GM23248 (cell line): ENCODE results near the gene APOL1. TPM values are rescaled to one million over a fixed set of nuclear protein-coding genes. Genes with fewer than 3 reads are reported as not detected.

ENCODE experiments used
- DNase-seq: peaks from one replicate; pipeline ENCODE4 v3.0.0-alpha.2; 2015
- H2AFZ ChIP-seq: fragments of 200-600 bp; sonication (generic); 2 replicates; pipeline ENCODE4 v1.6.1; 2016; ENCODE audit warnings: antibody characterized with exemption
- H3F3A ChIP-seq: fragments of 200-600 bp; sonication (generic); 2 replicates; pipeline ENCODE4 v1.6.1; 2016; ENCODE audit warnings: mild to moderate bottlenecking, antibody characterized with exemption, mixed run types; ENCODE audit not compliant: insufficient read depth
- H3K27ac ChIP-seq: fragments of 200-600 bp; sonication (generic); 2 replicates; pipeline ENCODE4 v1.5.1; 2016; ENCODE audit warnings: mild to moderate bottlenecking
- H3K27me3 ChIP-seq: fragments of 200-600 bp; sonication (generic); replicated peaks from 2 replicates; pipeline ENCODE4 v1.6.1; 2016; ENCODE audit warnings: mild to moderate bottlenecking; ENCODE audit not compliant: insufficient read depth
- H3K36me3 ChIP-seq: fragments of 200-600 bp; sonication (generic); 2 replicates; pipeline ENCODE4 v1.6.1; 2016; ENCODE audit warnings: low read depth, mild to moderate bottlenecking
- H3K4me1 ChIP-seq: fragments of 200-600 bp; sonication (generic); 2 replicates; pipeline ENCODE4 v1.6.1; 2016; ENCODE audit warnings: mild to moderate bottlenecking; ENCODE audit not compliant: insufficient read depth
- H3K4me2 ChIP-seq: fragments of 200-600 bp; sonication (generic); one replicate; pipeline ENCODE4 v1.6.1; 2016; ENCODE audit warnings: mild to moderate bottlenecking; ENCODE audit not compliant: unreplicated experiment
- H3K4me3 ChIP-seq: fragments of 200-600 bp; sonication (generic); 2 replicates; pipeline ENCODE4 v1.5.1; 2016; ENCODE audit warnings: mild to moderate bottlenecking
- H3K79me2 ChIP-seq: fragments of 200-600 bp; sonication (generic); 2 replicates; pipeline ENCODE4 v1.6.1; 2016; ENCODE audit warnings: mild to moderate bottlenecking; ENCODE audit not compliant: insufficient read depth
- H3K9ac ChIP-seq: fragments of 200-600 bp; sonication (generic); 2 replicates; pipeline ENCODE4 v1.6.1; 2016; ENCODE audit warnings: mild to moderate bottlenecking
- H3K9me2 ChIP-seq: fragments of 200-600 bp; sonication (generic); 2 replicates; pipeline ENCODE4 v1.6.1; 2016; ENCODE audit warnings: mixed run types, mild to moderate bottlenecking, moderate library complexity; ENCODE audit not compliant: insufficient read depth
- H3K9me3 ChIP-seq: fragments of 200-600 bp; sonication (generic); one replicate; pipeline ENCODE4 v1.6.1; 2017; ENCODE audit warnings: low read depth
- H4K20me1 ChIP-seq: fragments of 200-600 bp; sonication (generic); 2 replicates; pipeline ENCODE4 v1.6.0; 2016; ENCODE audit not compliant: insufficient read depth
- EZH2 ChIP-seq: fragments of 200-600 bp; sonication (generic); IDR thresholded peaks from 2 replicates; pipeline ENCODE4 v1.6.1; 2018; ENCODE audit warnings: antibody characterized with exemption, mild to moderate bottlenecking; ENCODE audit not compliant: insufficient read depth, poor library complexity, severe bottlenecking
- EZH2phosphoT487 ChIP-seq: fragments of 200-600 bp; sonication (generic); IDR thresholded peaks from 2 replicates; pipeline ENCODE4 v1.6.1; 2018; ENCODE audit warnings: antibody characterized with exemption, moderate library complexity, mild to moderate bottlenecking, low read depth; ENCODE audit not compliant: insufficient read depth
- whole genome bisulfite sequencing, 2 experiments: methylation state at CpG; one replicate each; pipeline ENCODE4 v1.1.6; 2015 to 2017; ENCODE audit warnings: low lambda C conversion rate in 2 of 2, low coverage in 1 of 2; ENCODE audit errors: missing lambda C conversion rate in 2 of 2; 5-methylcytosine and 5-hydroxymethylcytosine counted together
- in situ Hi-C: fragments of 300-500 bp; cut with MboI; formaldehyde crosslinking; loops from 2 replicates; pipeline ENCODE4 v1.15.0; 2020
- polyA plus RNA-seq: library from polyadenylated mRNA; unstranded; fragments of >200 nt; fragmentation: Nextera tagmentation; extraction: Ambion mirVana; gene quantifications from 2 replicates; pipeline ENCODE4 v1.2.1, GENCODE V29; 2016
- total RNA-seq: library from RNA; depleted of rRNA; stranded (reverse); fragments of >200 nt; shearing (Covaris generic); gene quantifications from 2 replicates; pipeline ENCODE4 v1.2.3, GENCODE V29; 2014

APOL1 gene
- total and polyA plus RNA-seq, 2 experiments from 2014 or later, result 8.3 to 12.8 TPM

DNA sequence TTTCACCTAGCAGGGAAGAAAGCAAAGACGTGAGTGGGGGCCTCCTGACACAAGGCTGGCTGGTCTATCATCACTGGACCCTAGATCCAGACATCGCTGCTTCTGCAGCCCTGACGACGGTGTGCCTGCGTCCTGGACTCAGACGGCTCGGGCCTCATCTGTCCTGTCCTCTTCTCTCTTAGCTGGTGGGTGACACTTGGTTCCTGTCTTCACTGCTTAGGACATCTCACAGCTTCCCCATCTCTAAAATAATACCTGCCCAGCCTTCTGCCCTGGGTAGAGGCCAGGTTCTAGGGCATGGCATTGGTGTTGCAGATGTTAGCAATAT, 41.3 kb downstream of the APOL1 start:
- Histone ChIP-seq H3K4me1 (no peaks in the 10 kb centered on the region), H3K79me2 (peaks cover 66% of the 10 kb centered on the region), H3K36me3 (peaks cover 80% of the 10 kb centered on the region), H3K27ac (no peak overlapping the region), H4K20me1 (no peaks in the 10 kb centered on the region; the same call in 1 of the 2 replicates), H3K9me3 (no peaks in the 10 kb centered on the region), H3F3A (peaks cover 48% of the 10 kb centered on the region), H3K9me2 (no peaks in the 10 kb centered on the region), H3K27me3 (no peaks in the 10 kb centered on the region), H3K9ac (no peak overlapping the region), H2AFZ (no peak overlapping the region), H3K4me3 (no peak overlapping the region), H3K4me2 (no peak overlapping the region)
- in situ Hi-C loops, result no loop called here
- no peak for DNase-seq
- TF ChIP-seq EZH2phosphoT487 (no peak), EZH2 (no peak)
- 92 to 93% methylated on average over 7 of the region's 7 CpGs for WGBS, 2 experiments

DNA sequence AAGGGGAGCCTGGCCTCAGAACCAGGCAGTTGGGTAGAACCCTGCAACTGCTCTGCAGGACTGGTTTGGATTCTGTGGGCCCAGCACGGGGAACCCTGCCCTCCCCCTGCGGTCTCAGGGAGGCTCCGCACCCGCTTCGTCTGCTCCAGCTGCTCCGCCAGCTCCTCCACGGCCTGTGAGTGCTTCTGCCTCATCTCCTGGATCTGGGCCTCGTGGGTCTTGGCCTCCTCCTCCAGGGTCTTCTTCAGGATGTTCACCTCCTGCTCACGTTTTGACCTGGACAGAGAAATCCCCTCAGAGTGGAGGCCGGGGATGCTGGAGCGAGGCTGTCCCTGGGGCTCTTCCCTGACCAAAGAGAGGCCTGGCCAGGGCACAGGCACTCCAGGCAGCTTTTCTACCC, 41.9 kb downstream of the APOL1 start:
- Histone ChIP-seq H3K9ac (no peak overlapping the region), H3K27me3 (no peaks in the 10 kb centered on the region), H3K9me2 (no peaks in the 10 kb centered on the region), H3K4me2 (no peak overlapping the region), H3K79me2 (peaks cover 66% of the 10 kb centered on the region), H2AFZ (no peak overlapping the region), H3K27ac (no peak overlapping the region), H3K9me3 (no peaks in the 10 kb centered on the region), H3K36me3 (peaks cover 80% of the 10 kb centered on the region), H4K20me1 (no peaks in the 10 kb centered on the region; the same call in 1 of the 2 replicates), H3K4me1 (no peaks in the 10 kb centered on the region), H3K4me3 (no peak overlapping the region), H3F3A (peaks cover 43% of the 10 kb centered on the region)
- DNase-seq, result no peak
- 93 to 99% methylated on average over 9 to 11 of the region's 11 CpGs for WGBS, 2 experiments
- TF ChIP-seq EZH2phosphoT487 (no peak), EZH2 (no peak)
- in situ Hi-C loops, result no loop called here

- H3K27ac ChIP-seq, result no peak overlapping the region
- no peak overlapping the region for H2AFZ ChIP-seq
- H3K27me3 ChIP-seq, result no peaks in the 10 kb centered on the region
- peaks cover 69% of the 10 kb centered on the region for H3K79me2 ChIP-seq
- TF ChIP-seq EZH2, result no peak
- TF ChIP-seq EZH2phosphoT487, result no peak
- no peaks in the 10 kb centered on the region for H3K4me1 ChIP-seq
- peaks cover 83% of the 10 kb centered on the region for H3K36me3 ChIP-seq
- no peak for DNase-seq
- no peak overlapping the region for H3K4me2 ChIP-seq
- no peaks in the 10 kb centered on the region for H3K9me2 ChIP-seq
- no peaks in the 10 kb centered on the region for H3K9me3 ChIP-seq
- peaks cover 41% of the 10 kb centered on the region for H3F3A ChIP-seq
- in situ Hi-C loops, result no loop called here
- H4K20me1 ChIP-seq, result no peaks in the 10 kb centered on the region
- no peak overlapping the region for H3K9ac ChIP-seq
- H3K4me3 ChIP-seq, result no peak overlapping the region
- WGBS, 2 experiments, result 97 to 98% methylated on average over 4 to 7 of the region's 7 CpGs
Measured at GRCh38 chr22:36295247-36295646, 42.3 kb downstream of the APOL1 start.

GRCh38 chr22:36296690-36297089, 43.8 kb downstream of the APOL1 start:
- Histone ChIP-seq H3K4me3 (no peak overlapping the region), H3K4me2 (no peak overlapping the region), H3K9me3 (no peaks in the 10 kb centered on the region), H3K9ac (no peak overlapping the region), H3F3A (peaks cover 51% of the 10 kb centered on the region), H3K27ac (no peak overlapping the region), H3K27me3 (no peaks in the 10 kb centered on the region), H3K79me2 (peaks cover 82% of the 10 kb centered on the region), H2AFZ (no peak overlapping the region), H3K9me2 (no peaks in the 10 kb centered on the region), H3K4me1 (no peaks in the 10 kb centered on the region), H4K20me1 (no peaks in the 10 kb centered on the region), H3K36me3 (peaks cover 95% of the 10 kb centered on the region)
- WGBS, 2 experiments, result 97 to 99% methylated on average over 12 to 13 of the region's 15 CpGs
- no peak for TF ChIP-seq EZH2phosphoT487
- TF ChIP-seq EZH2, result no peak
- DNase-seq, result no peak
- in situ Hi-C loops, result no loop called here

DNA sequence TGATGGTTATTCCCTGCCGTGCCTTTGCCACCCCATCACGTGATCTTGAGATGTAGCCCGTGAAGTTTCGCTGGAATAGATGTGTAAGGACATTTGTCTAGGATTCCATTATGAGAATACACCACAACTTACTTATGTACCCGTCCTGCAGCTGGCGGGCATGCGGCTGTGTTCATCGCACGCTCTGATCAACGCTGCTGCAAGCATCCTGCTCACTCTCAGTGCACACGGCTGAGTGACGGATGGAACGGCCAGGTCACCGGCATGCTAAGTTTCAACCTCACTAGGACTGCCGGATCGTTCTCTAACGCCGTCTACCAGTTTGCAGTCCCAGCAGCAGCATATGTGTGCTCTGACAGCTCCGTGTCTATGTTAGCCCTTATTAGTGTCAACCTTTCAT, 44.6 kb downstream of the APOL1 start:
- in situ Hi-C loops, result no loop called here
- 92 to 94% methylated on average over 19 of the region's 19 CpGs for WGBS, 2 experiments
- peaks cover 95% of the 10 kb centered on the region for H3K36me3 ChIP-seq

More for the DNA sequence above, 44.6 kb downstream of the APOL1 start:
- Histone ChIP-seq H3F3A (peaks cover 57% of the 10 kb centered on the region), H3K4me3 (no peak overlapping the region), H3K9me2 (no peaks in the 10 kb centered on the region), H3K4me2 (no peak overlapping the region), H3K27me3 (no peaks in the 10 kb centered on the region), H3K79me2 (peaks cover 88% of the 10 kb centered on the region), H3K9ac (no peak overlapping the region), H3K9me3 (no peaks in the 10 kb centered on the region), H4K20me1 (no peaks in the 10 kb centered on the region), H2AFZ (no peak overlapping the region), H3K27ac (no peak overlapping the region), H3K4me1 (no peaks in the 10 kb centered on the region)
- no peak for DNase-seq
- no peak for TF ChIP-seq EZH2
- TF ChIP-seq EZH2phosphoT487, result no peak
